ENCODE data around the gene CSRP3.
A peak's percentile ranks its signal among the peaks of the same experiment; 100 is the strongest.

Gene CSRP3

GRCh38 chr11:19243143-19243542 is 41.4 kb upstream of the CSRP3 start:
- no peak for TF ChIP-seq CTCF (conservative IDR thresholded peaks at IDR 0.05; ENCODE audit: low read depth, low read length)
- no peak overlapping the region for H3K4me3 ChIP-seq (ENCODE audit: low read length)
- DNase-seq (ENCODE audit: low read depth) = no peak

GRCh38 chr11:19242179-19242932 is 40.6 kb upstream of the CSRP3 start:
- DNase-seq (ENCODE audit: low read depth) = no peak
- peak overlapping the region; percentile 92 for H3K4me3 ChIP-seq (ENCODE audit: low read length)
- TF ChIP-seq CTCF (conservative IDR thresholded peaks at IDR 0.05; ENCODE audit: low read depth, low read length) = no peak

- H3K4me3 ChIP-seq (ENCODE audit: low read length) = peak overlapping the region; percentile 92
- DNase-seq (ENCODE audit: low read depth) = no peak
- no peak for TF ChIP-seq CTCF (conservative IDR thresholded peaks at IDR 0.05; ENCODE audit: low read depth, low read length)
Observed at GRCh38 chr11:19241260-19242178, 39.7 kb upstream of the CSRP3 start.

GRCh38 chr11:19240420-19241259 is 38.9 kb upstream of the CSRP3 start, which contains the start of gene E2F8:
TSS of gene E2F8 (minus strand) at chr11:19240945. CDS start at chr11:19240121, 824 bp downstream.
- no peak for TF ChIP-seq CTCF (conservative IDR thresholded peaks at IDR 0.05; ENCODE audit: low read depth, low read length)
- H3K4me3 ChIP-seq (ENCODE audit: low read length) = peak within 1 kb of the TSS; percentile 92
- peak; percentile 71 for DNase-seq (ENCODE audit: low read depth)

- H3K4me3 ChIP-seq (ENCODE audit: low read length) = peak overlapping the region; percentile 92
- TF ChIP-seq CTCF (conservative IDR thresholded peaks at IDR 0.05; ENCODE audit: low read depth, low read length) = no peak
- DNase-seq (ENCODE audit: low read depth) = no peak
Observed at GRCh38 chr11:19239039-19239438, 37.3 kb upstream of the CSRP3 start.

- no peak for DNase-seq (ENCODE audit: low read depth)
- TF ChIP-seq CTCF (conservative IDR thresholded peaks at IDR 0.05; ENCODE audit: low read depth, low read length) = no peak
- no peak overlapping the region for H3K4me3 ChIP-seq (ENCODE audit: low read length)
Observed at GRCh38 chr11:19237813-19238212, 36.0 kb upstream of the CSRP3 start.
